Brain microvascular endothelial cell (primary cell): ENCODE data around the gene KHNYN.
A peak's percentile ranks its signal among the peaks of the same experiment; 100 is the strongest.
"Not testable (repeated sequence)": the region's sequence is repeated elsewhere in the genome, so short reads cannot be mapped to it uniquely, and the experiment has no call there.

Source experiments
- DNase-seq: peaks from one replicate; pipeline ENCODE4 v3.0.0-alpha.2; 2020
- H3K27ac ChIP-seq: fragments of 250-450 bp; sonication (Bioruptor Pico); 2 replicates; pipeline ENCODE4 v1.5.1; 2020; ENCODE audit warnings: mild to moderate bottlenecking, moderate library complexity
- H3K27me3 ChIP-seq: fragments of 250-450 bp; sonication (Bioruptor Pico); replicated peaks from 2 replicates; pipeline ENCODE4 v1.5.1; 2020; ENCODE audit warnings: mild to moderate bottlenecking
- H3K36me3 ChIP-seq: fragments of 250-450 bp; sonication (Bioruptor Pico); replicated peaks from 2 replicates; pipeline ENCODE4 v1.5.1; 2020; ENCODE audit warnings: mild to moderate bottlenecking
- H3K4me3 ChIP-seq: 2 replicates; pipeline ENCODE4 v1.5.1; 2011; ENCODE audit warnings: low read depth, mild to moderate bottlenecking, control low read depth, low read length, moderate library complexity
- CTCF ChIP-seq: IDR thresholded peaks from 2 replicates; pipeline ENCODE4 v1.5.1; 2011; ENCODE audit warnings: low read depth, mild to moderate bottlenecking, moderate library complexity, low read length, control low read depth, inconsistent platforms; ENCODE audit errors: missing control alignments
- in situ Hi-C: cut with HindIII; loops from 2 replicates; pipeline ENCODE4 v1.10.0; 2017; ENCODE audit warnings: low sequenced_read_pairs, low pct_ligation_motif_present

Gene KHNYN

GRCh38 chr14:24387009-24387345 is 42.8 kb upstream of the KHNYN start:
- Histone ChIP-seq H3K27ac (no peak overlapping the region), H3K27me3 (no peaks in the 10 kb centered on the region), H3K36me3 (no peaks in the 10 kb centered on the region), H3K4me3 (no peak overlapping the region)
- TF ChIP-seq CTCF, result no peak
- DNase-seq, result no peak
- in situ Hi-C loops, result no loop called here

GRCh38 chr14:24387579-24387978 is 42.2 kb upstream of the KHNYN start:
- in situ Hi-C loops, H3K4me3 ChIP-seq, H3K27me3 ChIP-seq, DNase-seq, H3K36me3 ChIP-seq, H3K27ac ChIP-seq: not testable (repeated sequence)

- no peak for TF ChIP-seq CTCF
- in situ Hi-C loops, result no loop called here
- H3K36me3 ChIP-seq, result no peaks in the 10 kb centered on the region
- H3K27me3 ChIP-seq, result no peaks in the 10 kb centered on the region
- H3K27ac ChIP-seq, result no peak overlapping the region
- DNase-seq, result no peak
- H3K4me3 ChIP-seq, result no peak overlapping the region
Measured at GRCh38 chr14:24388474-24389179, 41.1 kb upstream of the KHNYN start.

- peak; percentile 51 for DNase-seq
- Histone ChIP-seq H3K27ac (no peak overlapping the region), H3K36me3 (no peaks in the 10 kb centered on the region), H3K4me3 (no peak overlapping the region), H3K27me3 (no peaks in the 10 kb centered on the region)
- no peak for TF ChIP-seq CTCF
- in situ Hi-C loops, result no loop called here
Measured at GRCh38 chr14:24389226-24389848, 40.4 kb upstream of the KHNYN start.

- no peak overlapping the region for H3K27ac ChIP-seq
- TF ChIP-seq CTCF, result no peak
- DNase-seq, result no peak
- in situ Hi-C loops, result no loop called here
- H3K36me3 ChIP-seq, result no peaks in the 10 kb centered on the region
- H3K4me3 ChIP-seq, result no peak overlapping the region
- no peaks in the 10 kb centered on the region for H3K27me3 ChIP-seq
Measured at GRCh38 chr14:24390701-24391468, 38.9 kb upstream of the KHNYN start.

- TF ChIP-seq CTCF, result peak; percentile 47
- in situ Hi-C loops, result no loop called here
- DNase-seq, result peak; percentile 75
- peak overlapping the region; percentile 76 for H3K27ac ChIP-seq
- no peaks in the 10 kb centered on the region for H3K27me3 ChIP-seq
- H3K4me3 ChIP-seq, result no peak overlapping the region
- H3K36me3 ChIP-seq, result no peaks in the 10 kb centered on the region
Measured at GRCh38 chr14:24392325-24393091, 37.2 kb upstream of the KHNYN start.
